HepG2 (cell line): ENCODE data around the gene MSH3. TPM values are rescaled to one million over a fixed set of nuclear protein-coding genes. Genes with fewer than 3 reads are reported as not detected.
A peak's percentile ranks its signal among the peaks of the same experiment; 100 is the strongest.

Source experiments
- ATAC-seq: fragments of 200-7000 bp; cut with Tn5 transposase; 3 replicates; pipeline ENCODE4 v1.9.1; 2020; ENCODE audit warnings: mild to moderate bottlenecking, moderate library complexity
- BruUV-seq: library from RNA; stranded (reverse); fragments of 400-500 nt; replicated peaks from 2 replicates; lab custom pipeline; 2021; lab: Mats Ljungman, UMichigan
- CTCF ChIA-PET: fragments of 300-600 bp; formaldehyde crosslinking; extraction: SDS; loops from one replicate; lab custom pipeline; 2021; ENCODE audit warnings: low total read pairs, inconsistent platforms, low intra/inter-chr PET ratio; lab: Yijun Ruan, JAX
- POLR2A ChIA-PET: fragments of 350-600 bp; sonication (Branson Sonifier 250); formaldehyde crosslinking; loops from one replicate; lab custom pipeline; 2020; ENCODE audit warnings: antibody characterized with exemption, inconsistent platforms; lab: Yijun Ruan, JAX
- DNase-seq: peaks from one replicate; pipeline ENCODE4 v3.0.0-alpha.2; 2015; ENCODE audit warnings: low spot score
- FAIRE-seq: peaks from 3 replicates; lab custom pipeline; 2011; peaks lifted over from hg19 to GRCh38; lab: Jason Lieb, UNC
- H2AFZ ChIP-seq: one replicate; pipeline ENCODE4 v1.6.1; 2011; ENCODE audit warnings: low read length, inconsistent platforms
- H3K27ac ChIP-seq: fragments of 300-600 bp; 3 replicates; pipeline ENCODE4 v1.8.0; 2011; ENCODE audit warnings: mixed run types, mild to moderate bottlenecking, mixed read lengths, low read length, inconsistent platforms; ENCODE audit not compliant: insufficient read depth; ENCODE audit errors: extremely low read length
- H3K27me3 ChIP-seq, 2 experiments: fragments of 200-600 bp in 1 of 2; 2 replicates in 1 of 2; 3 replicates in 1 of 2; pipeline versions ENCODE4 v1.6.0 to v1.8.0; 2011; ENCODE audit warnings: low read length in 2 of 2, mild to moderate bottlenecking in 2 of 2, moderate library complexity in 2 of 2, inconsistent platforms in 1 of 2; ENCODE audit not compliant: insufficient read depth in 2 of 2, control insufficient read depth in 1 of 2
- H3K36me3 ChIP-seq, 2 experiments: fragments of 200-600 bp in 1 of 2; replicated peaks in 1 of 2; 2 replicates in 1 of 2; 3 replicates in 1 of 2; pipeline versions ENCODE4 v1.5.1 to v1.8.0; 2011; ENCODE audit warnings: low read length in 2 of 2, inconsistent platforms in 1 of 2; ENCODE audit not compliant: insufficient read depth in 2 of 2, control insufficient read depth in 1 of 2
- H3K4me1 ChIP-seq: 2 replicates; pipeline ENCODE4 v1.5.1; 2012; ENCODE audit warnings: low read length, inconsistent platforms; ENCODE audit not compliant: insufficient read depth
- H3K4me2 ChIP-seq: 2 replicates; pipeline ENCODE4 v1.6.0; 2011; ENCODE audit warnings: low read depth, low read length, inconsistent platforms
- H3K4me3 ChIP-seq, 3 experiments: fragments of 200-600 bp in 1 of 3; sonication (generic), shearing (Covaris generic) in 1 of 3; replicated peaks in 1 of 3; 2 replicates each; pipeline ENCODE4 v1.5.1; 2011 to 2016; ENCODE audit warnings: low read length in 3 of 3, inconsistent platforms in 2 of 3, low read depth in 2 of 3, mild to moderate bottlenecking in 2 of 3, control low read depth in 1 of 3, mixed read lengths in 1 of 3; ENCODE audit not compliant: insufficient read depth in 1 of 3
- H3K79me2 ChIP-seq: one replicate; pipeline ENCODE4 v1.6.1; 2011; ENCODE audit warnings: low read length, inconsistent platforms; ENCODE audit not compliant: insufficient read depth
- H3K9ac ChIP-seq: 2 replicates; pipeline ENCODE4 v1.6.0; 2011; ENCODE audit warnings: mild to moderate bottlenecking, low read depth, low read length, inconsistent platforms; ENCODE audit not compliant: insufficient read depth
- H3K9me3 ChIP-seq: 2 replicates; pipeline ENCODE4 v1.5.1; 2012; ENCODE audit warnings: mild to moderate bottlenecking, low read length
- H4K20me1 ChIP-seq: 2 replicates; pipeline ENCODE4 v1.6.0; 2011; ENCODE audit warnings: inconsistent platforms, mild to moderate bottlenecking, low read length, moderate library complexity; ENCODE audit not compliant: insufficient read depth
- AHDC1 ChIP-seq: sonication (generic); formaldehyde crosslinking; IDR thresholded peaks from 2 replicates; pipeline ENCODE4 v1.5.1; 2020; ENCODE audit warnings: mild to moderate bottlenecking, missing genetic modification reagents, borderline replicate concordance
- BRCA1 ChIP-seq: sonication (generic); formaldehyde crosslinking; IDR thresholded peaks from 2 replicates; pipeline ENCODE4 v1.4.0; 2020; ENCODE audit warnings: missing genetic modification reagents
- CEBPB ChIP-seq: IDR thresholded peaks from 2 replicates; pipeline ENCODE4 v1.6.1; 2011; ENCODE audit warnings: low read depth, low read length, improper control_type of control experiment, borderline replicate concordance
- HNRNPL ChIP-seq: fragments of 200-400 bp; formaldehyde crosslinking; IDR thresholded peaks from 2 replicates; pipeline ENCODE4 v1.6.1; 2017; ENCODE audit warnings: mild to moderate bottlenecking, low read depth, low read length
- KLF15 ChIP-seq: sonication (generic); formaldehyde crosslinking; IDR thresholded peaks from 2 replicates; pipeline ENCODE4 v1.8.1; 2023; ENCODE audit warnings: borderline replicate concordance, mild to moderate bottlenecking, inconsistent platforms, missing genetic modification reagents, mixed read lengths
- NFE2L1 ChIP-seq: sonication (generic); formaldehyde crosslinking; IDR thresholded peaks from 2 replicates; pipeline ENCODE4 v1.4.0; 2020; ENCODE audit warnings: missing genetic modification reagents, mild to moderate bottlenecking, borderline replicate concordance
- NFRKB ChIP-seq: fragments of 450-650 bp; IDR thresholded peaks from 2 replicates; pipeline ENCODE4 v1.6.1; 2017
- RBFOX2 ChIP-seq: fragments of 200-400 bp; formaldehyde crosslinking; IDR thresholded peaks from 2 replicates; pipeline ENCODE4 v1.6.1; 2017; ENCODE audit warnings: low read depth, mild to moderate bottlenecking, low read length
- U2AF1 ChIP-seq: fragments of 200-400 bp; formaldehyde crosslinking; optimal IDR thresholded peaks from 2 replicates; pipeline ENCODE3; 2017; ENCODE audit warnings: mild to moderate bottlenecking, low read depth, low read length
- ZNF550 ChIP-seq: sonication (generic); formaldehyde crosslinking; IDR thresholded peaks from 2 replicates; pipeline ENCODE4 v1.4.0; 2020; ENCODE audit warnings: mild to moderate bottlenecking, missing genetic modification reagents, borderline replicate concordance
- ZNF670 ChIP-seq: sonication (generic); formaldehyde crosslinking; IDR thresholded peaks from 2 replicates; pipeline ENCODE4 v1.8.0; 2022; ENCODE audit warnings: mild to moderate bottlenecking, missing genetic modification reagents, borderline replicate concordance
- ZNF747 ChIP-seq: sonication (generic); formaldehyde crosslinking; IDR thresholded peaks from 2 replicates; pipeline ENCODE4 v1.8.1; 2023; ENCODE audit warnings: missing genetic modification reagents, mild to moderate bottlenecking, borderline replicate concordance
- WGBS: methylation state at CpG from one replicate; pipeline ENCODE4 v1.1.6; 2017; ENCODE audit warnings: low lambda C conversion rate; 5-methylcytosine and 5-hydroxymethylcytosine counted together
- in situ Hi-C: cut with HindIII; loops from 2 replicates; pipeline ENCODE4 v1.10.0; 2017; ENCODE audit warnings: low pct_unique_long_range_greater_than_20kb; ENCODE audit not compliant: extremely low pct_ligation_motif_present
- intact Hi-C: fragments of 100-400 bp; cut with micrococcal nuclease; formaldehyde crosslinking; loops from one replicate; pipeline ENCODE4 v1.10.0; 2022; ENCODE audit not compliant: unreplicated experiment
- polyA plus RNA-seq, 8 experiments: library from polyadenylated mRNA; depleted of rRNA in 3 of 8; stranded (reverse) in 7 of 8; unstranded in 1 of 8; fragments of >200 nt; fragmentation: Illumina TruSeq in 4 of 8; extraction: Trizol in 4 of 8; gene quantifications; 2 replicates each; pipeline versions ENCODE4 v1.2.1 to v1.2.3, GENCODE V29; 2011 to 2016; ENCODE audit warnings: low read depth in 4 of 8, missing spikeins in 1 of 8, mixed read lengths in 1 of 8; ENCODE audit not compliant: insufficient read depth in 1 of 8
- total RNA-seq, 5 experiments: library from RNA; depleted of rRNA; stranded (reverse); fragments of >200 nt; fragmentation: Illumina TruSeq; extraction: Trizol; gene quantifications; 2 replicates each; pipeline ENCODE4 v1.2.3, GENCODE V29; 2016; ENCODE audit warnings: low read depth in 1 of 5

The MSH3 gene
- total and polyA plus RNA-seq, 2 of the 13 experiments (the other 11 are each of a cell fraction or from before 2014, with no cell fraction given), result 4.0 to 16.4 TPM

GRCh38 chr5:80713631-80714030, 59.2 kb downstream of the MSH3 start:
- intact Hi-C loops, result loop anchor here (1.0 to 10.0 kb wide), 3 partner anchors 221 to 481 kb away; partner anchors contain the start of gene RASGRF2
- BruUV-seq, result no TSS peak
- no peak for TF ChIP-seq BRCA1 (CRISPR knock-in tag)
- TF ChIP-seq RBFOX2, result no peak
- ATAC-seq (no peak), DNase-seq (no peak), FAIRE-seq (no peak)
- peaks cover 31% of the 10 kb centered on the region for H3K4me1 ChIP-seq
- H3K4me3 ChIP-seq, result no peak overlapping the region
- H3K4me2 ChIP-seq, result no peak overlapping the region
- H3K36me3 ChIP-seq, result peaks cover 4 to 6% of the 10 kb centered on the region in 2 experiments; a peak in 3 of 5 replicates
- ChIA-PET POLR2A (no interaction called here), CTCF (no interaction called here)
- H3K9ac ChIP-seq, result peak overlapping the region; percentile 21; the same call in 1 of the 2 replicates
- H4K20me1 ChIP-seq, result no peaks in the 10 kb centered on the region
- H3K27ac ChIP-seq, result peak overlapping the region; percentile 56
- WGBS, result 98% methylated on average over 5 of the region's 5 CpGs
- H3K79me2 ChIP-seq, result no peaks in the 10 kb centered on the region
- H3K27me3 ChIP-seq, result no peaks in the 10 kb centered on the region
- no peaks in the 10 kb centered on the region for H3K9me3 ChIP-seq
- in situ Hi-C loops, result loop anchor here (25.0 kb wide), 1 partner anchor 474 kb away; no protein-coding TSS in a partner anchor
- no peak overlapping the region for H2AFZ ChIP-seq

- no peaks in the 10 kb centered on the region for H3K79me2 ChIP-seq
- H3K27me3 ChIP-seq, result no peaks in the 10 kb centered on the region
- no peak overlapping the region for H3K27ac ChIP-seq
- intact Hi-C loops, result loop anchor here (10.0 kb wide), 1 partner anchor 480 kb away; no protein-coding TSS in a partner anchor
- FAIRE-seq, result no peak
- H4K20me1 ChIP-seq, result no peaks in the 10 kb centered on the region
- no peak for DNase-seq
- H3K4me3 ChIP-seq, result no peak overlapping the region
- peaks cover 6% of the 10 kb centered on the region for H3K9me3 ChIP-seq
- ChIA-PET CTCF (no interaction called here), POLR2A (no interaction called here)
- peaks cover 31% of the 10 kb centered on the region for H3K4me1 ChIP-seq
- 88% methylated on average over 5 of the region's 5 CpGs for WGBS
- no peak overlapping the region for H2AFZ ChIP-seq
- no TSS peak for BruUV-seq
- H3K9ac ChIP-seq, result no peak overlapping the region
- in situ Hi-C loops, result loop anchor here (25.0 kb wide), 1 partner anchor 473 kb away; no protein-coding TSS in a partner anchor
- no peak overlapping the region for H3K4me2 ChIP-seq
- peaks cover 4 to 5% of the 10 kb centered on the region in 2 experiments for H3K36me3 ChIP-seq
- ATAC-seq, result no peak
- TF ChIP-seq KLF15 (CRISPR knock-in tag), result no peak
- TF ChIP-seq NFRKB, result no peak
- TF ChIP-seq CEBPB, result no peak
- TF ChIP-seq HNRNPL, result no peak
- no peak for TF ChIP-seq ZNF550 (CRISPR knock-in tag)
- no peak for TF ChIP-seq AHDC1
- TF ChIP-seq U2AF1, result no peak
- TF ChIP-seq ZNF670, result no peak
- no peak for TF ChIP-seq ZNF747 (CRISPR knock-in tag)
- TF ChIP-seq NFE2L1 (CRISPR knock-in tag), result no peak
Observed at GRCh38 chr5:80714570-80715298, 60.3 kb downstream of the MSH3 start.
